Heart left ventricle (tissue), 13 donors: ENCODE results near the gene SCYL1.

ENCODE experiments used
- POLR2A ChIP-seq, 2 donors: fragments of 450-650 bp; IDR thresholded peaks; one replicate each; pipeline ENCODE4 v1.6.1; 2017; ENCODE audit warnings: antibody characterized with exemption in 2 of 2, mild to moderate bottlenecking in 2 of 2, moderate library complexity in 2 of 2
- TF ChIP-seq, protein P1 (sequence below), 12 donors: fragments of 200-600 bp; sonication (generic) in 4 of 12; IDR thresholded peaks; one replicate each; pipeline versions ENCODE4 v1.5.0 to v1.8.0; 2018 to 2022; ENCODE audit warnings: antibody characterized with exemption in 12 of 12, mild to moderate bottlenecking in 5 of 12
- donor health status: ischemic (EF 13 %, LVEDD 7.1; RV severe dilation, severe dysfunction).
- donor health status: DM: no; HTN: yes; CAD: no.
- donor health status: DM: no; HTN: no; CAD: no.
- donor health status: ischemic (EF 25% LVEDD 6.9; RV normal size, moderate dysfunction).
- donor health status: ischemic (EF 25% LVEDD 5.7; RV mildly dilated, moderate dysfunction).
- donor health status: ischemic (EF 35%, LVEDD 5.7; RV mildly dilated, moderate dysfunction).
- donor health status: nonischemic (EF 11% LVEDD 7.7; RV severe dilation, severe dysfunction).
- donor health status: DM: yes; HTN: yes; CAD: no.
- donor health status: PGD.
- donor health status: ischemic (EF 29% LVEDD 5.4; RV normal size, mild dysfunction).
- donor health status: nonischemic (EF 23%, LVEDD 6.1; RV moderate dilation, normal function).

DNA sequence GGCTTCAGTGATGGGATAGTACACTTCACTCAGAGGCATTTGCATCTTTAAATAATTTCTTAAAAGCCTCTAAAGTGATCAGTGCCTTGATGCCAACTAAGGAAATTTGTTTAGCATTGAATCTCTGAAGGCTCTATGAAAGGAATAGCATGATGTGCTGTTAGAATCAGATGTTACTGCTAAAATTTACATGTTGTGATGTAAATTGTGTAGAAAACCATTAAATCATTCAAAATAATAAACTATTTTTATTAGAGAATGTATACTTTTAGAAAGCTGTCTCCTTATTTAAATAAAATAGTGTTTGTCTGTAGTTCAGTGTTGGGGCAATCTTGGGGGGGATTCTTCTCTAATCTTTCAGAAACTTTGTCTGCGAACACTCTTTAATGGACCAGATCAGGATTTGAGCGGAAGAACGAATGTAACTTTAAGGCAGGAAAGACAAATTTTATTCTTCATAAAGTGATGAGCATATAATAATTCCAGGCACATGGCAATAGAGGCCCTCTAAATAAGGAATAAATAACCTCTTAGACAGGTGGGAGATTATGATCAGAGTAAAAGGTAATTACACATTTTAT, 21.4 kb upstream of the SCYL1 start:
- TF ChIP-seq, protein P1, sequence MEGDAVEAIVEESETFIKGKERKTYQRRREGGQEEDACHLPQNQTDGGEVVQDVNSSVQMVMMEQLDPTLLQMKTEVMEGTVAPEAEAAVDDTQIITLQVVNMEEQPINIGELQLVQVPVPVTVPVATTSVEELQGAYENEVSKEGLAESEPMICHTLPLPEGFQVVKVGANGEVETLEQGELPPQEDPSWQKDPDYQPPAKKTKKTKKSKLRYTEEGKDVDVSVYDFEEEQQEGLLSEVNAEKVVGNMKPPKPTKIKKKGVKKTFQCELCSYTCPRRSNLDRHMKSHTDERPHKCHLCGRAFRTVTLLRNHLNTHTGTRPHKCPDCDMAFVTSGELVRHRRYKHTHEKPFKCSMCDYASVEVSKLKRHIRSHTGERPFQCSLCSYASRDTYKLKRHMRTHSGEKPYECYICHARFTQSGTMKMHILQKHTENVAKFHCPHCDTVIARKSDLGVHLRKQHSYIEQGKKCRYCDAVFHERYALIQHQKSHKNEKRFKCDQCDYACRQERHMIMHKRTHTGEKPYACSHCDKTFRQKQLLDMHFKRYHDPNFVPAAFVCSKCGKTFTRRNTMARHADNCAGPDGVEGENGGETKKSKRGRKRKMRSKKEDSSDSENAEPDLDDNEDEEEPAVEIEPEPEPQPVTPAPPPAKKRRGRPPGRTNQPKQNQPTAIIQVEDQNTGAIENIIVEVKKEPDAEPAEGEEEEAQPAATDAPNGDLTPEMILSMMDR (IDR thresholded peaks at IDR 0.05) = no peak
- TF ChIP-seq POLR2A (IDR thresholded peaks at IDR 0.05) = no peak
